IMR-90 (cell line): Measurements from ENCODE around the gene TNFRSF25.

Source experiments
- CEBPB ChIP-seq: IDR thresholded peaks from 2 replicates; pipeline ENCODE4 v1.6.1; 2012; ENCODE audit warnings: low read depth, low read length, improper control_type of control experiment
- POLR2A ChIP-seq: IDR thresholded peaks from 2 replicates; pipeline ENCODE4 v1.6.1; 2012; ENCODE audit warnings: mild to moderate bottlenecking, low read depth, low read length
- RCOR1 ChIP-seq: IDR thresholded peaks from 2 replicates; pipeline ENCODE4 v1.6.1; 2012; ENCODE audit warnings: mild to moderate bottlenecking, low read length, improper control_type of control experiment; ENCODE audit not compliant: insufficient replicate concordance
- RFX5 ChIP-seq: IDR thresholded peaks from 2 replicates; pipeline ENCODE4 v1.8.0; 2012; ENCODE audit warnings: low read depth, mild to moderate bottlenecking, low read length, moderate library complexity
- TF ChIP-seq, protein P1 (sequence below): conservative IDR thresholded peaks from 2 replicates; pipeline ENCODE4 v1.5.1; 2012; ENCODE audit warnings: mild to moderate bottlenecking, low read depth, low read length, improper control_type of control experiment
- TF ChIP-seq, protein P2 (sequence below): fragments of 150-350 bp; IDR thresholded peaks from 2 replicates; pipeline ENCODE4 v1.6.1; 2016; ENCODE audit warnings: low read depth, mild to moderate bottlenecking, low read length, moderate library complexity, borderline replicate concordance
- TF ChIP-seq, protein P3 (sequence below): fragments of 150-350 bp; IDR thresholded peaks from 2 replicates; pipeline ENCODE4 v1.6.1; 2017; ENCODE audit warnings: mild to moderate bottlenecking, antibody characterized with exemption, low read length, low read depth

DNA sequence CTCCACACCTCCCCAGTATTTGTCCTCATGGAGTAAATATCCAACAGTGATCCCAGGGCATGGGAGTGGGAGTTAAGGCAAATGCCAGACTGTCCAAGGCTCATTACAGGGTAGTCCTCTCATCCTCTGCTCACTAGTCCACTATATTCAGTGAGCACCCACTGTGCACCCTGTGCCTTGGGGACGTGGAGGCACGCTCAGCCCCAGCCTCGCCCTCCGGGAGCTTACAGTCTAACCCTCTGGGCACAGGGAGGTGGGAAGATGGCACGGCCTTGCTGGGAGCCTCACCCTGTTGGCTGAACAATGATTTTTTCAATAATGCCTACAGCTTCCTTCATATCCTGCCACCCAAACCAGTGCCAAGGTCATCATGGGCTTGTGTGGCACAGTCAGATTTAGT, 49.1 kb downstream of the TNFRSF25 start:
- TF ChIP-seq POLR2A (no peak), RFX5 (no peak), CEBPB (no peak), RCOR1 (no peak)
- TF ChIP-seq, protein P1, sequence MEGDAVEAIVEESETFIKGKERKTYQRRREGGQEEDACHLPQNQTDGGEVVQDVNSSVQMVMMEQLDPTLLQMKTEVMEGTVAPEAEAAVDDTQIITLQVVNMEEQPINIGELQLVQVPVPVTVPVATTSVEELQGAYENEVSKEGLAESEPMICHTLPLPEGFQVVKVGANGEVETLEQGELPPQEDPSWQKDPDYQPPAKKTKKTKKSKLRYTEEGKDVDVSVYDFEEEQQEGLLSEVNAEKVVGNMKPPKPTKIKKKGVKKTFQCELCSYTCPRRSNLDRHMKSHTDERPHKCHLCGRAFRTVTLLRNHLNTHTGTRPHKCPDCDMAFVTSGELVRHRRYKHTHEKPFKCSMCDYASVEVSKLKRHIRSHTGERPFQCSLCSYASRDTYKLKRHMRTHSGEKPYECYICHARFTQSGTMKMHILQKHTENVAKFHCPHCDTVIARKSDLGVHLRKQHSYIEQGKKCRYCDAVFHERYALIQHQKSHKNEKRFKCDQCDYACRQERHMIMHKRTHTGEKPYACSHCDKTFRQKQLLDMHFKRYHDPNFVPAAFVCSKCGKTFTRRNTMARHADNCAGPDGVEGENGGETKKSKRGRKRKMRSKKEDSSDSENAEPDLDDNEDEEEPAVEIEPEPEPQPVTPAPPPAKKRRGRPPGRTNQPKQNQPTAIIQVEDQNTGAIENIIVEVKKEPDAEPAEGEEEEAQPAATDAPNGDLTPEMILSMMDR: no peak
- TF ChIP-seq, protein P2, sequence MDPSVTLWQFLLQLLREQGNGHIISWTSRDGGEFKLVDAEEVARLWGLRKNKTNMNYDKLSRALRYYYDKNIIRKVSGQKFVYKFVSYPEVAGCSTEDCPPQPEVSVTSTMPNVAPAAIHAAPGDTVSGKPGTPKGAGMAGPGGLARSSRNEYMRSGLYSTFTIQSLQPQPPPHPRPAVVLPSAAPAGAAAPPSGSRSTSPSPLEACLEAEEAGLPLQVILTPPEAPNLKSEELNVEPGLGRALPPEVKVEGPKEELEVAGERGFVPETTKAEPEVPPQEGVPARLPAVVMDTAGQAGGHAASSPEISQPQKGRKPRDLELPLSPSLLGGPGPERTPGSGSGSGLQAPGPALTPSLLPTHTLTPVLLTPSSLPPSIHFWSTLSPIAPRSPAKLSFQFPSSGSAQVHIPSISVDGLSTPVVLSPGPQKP: no peak
- TF ChIP-seq, protein P3, sequence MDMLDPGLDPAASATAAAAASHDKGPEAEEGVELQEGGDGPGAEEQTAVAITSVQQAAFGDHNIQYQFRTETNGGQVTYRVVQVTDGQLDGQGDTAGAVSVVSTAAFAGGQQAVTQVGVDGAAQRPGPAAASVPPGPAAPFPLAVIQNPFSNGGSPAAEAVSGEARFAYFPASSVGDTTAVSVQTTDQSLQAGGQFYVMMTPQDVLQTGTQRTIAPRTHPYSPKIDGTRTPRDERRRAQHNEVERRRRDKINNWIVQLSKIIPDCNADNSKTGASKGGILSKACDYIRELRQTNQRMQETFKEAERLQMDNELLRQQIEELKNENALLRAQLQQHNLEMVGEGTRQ: no peak
